Astrocyte (in vitro differentiated cells and primary cell): ENCODE measurements around the gene SDK1.

Experiments used
- EZH2 ChIP-seq: IDR thresholded peaks from 2 replicates; pipeline ENCODE4 v1.6.1; 2012; ENCODE audit warnings: mild to moderate bottlenecking, low read length, inconsistent platforms; ENCODE audit not compliant: insufficient read depth
- TF ChIP-seq, protein P1 (sequence below): IDR thresholded peaks from 2 replicates; pipeline ENCODE4 v1.5.1; 2011; ENCODE audit warnings: low read depth, mild to moderate bottlenecking, inconsistent platforms, low read length, moderate library complexity; ENCODE audit not compliant: insufficient read depth

DNA sequence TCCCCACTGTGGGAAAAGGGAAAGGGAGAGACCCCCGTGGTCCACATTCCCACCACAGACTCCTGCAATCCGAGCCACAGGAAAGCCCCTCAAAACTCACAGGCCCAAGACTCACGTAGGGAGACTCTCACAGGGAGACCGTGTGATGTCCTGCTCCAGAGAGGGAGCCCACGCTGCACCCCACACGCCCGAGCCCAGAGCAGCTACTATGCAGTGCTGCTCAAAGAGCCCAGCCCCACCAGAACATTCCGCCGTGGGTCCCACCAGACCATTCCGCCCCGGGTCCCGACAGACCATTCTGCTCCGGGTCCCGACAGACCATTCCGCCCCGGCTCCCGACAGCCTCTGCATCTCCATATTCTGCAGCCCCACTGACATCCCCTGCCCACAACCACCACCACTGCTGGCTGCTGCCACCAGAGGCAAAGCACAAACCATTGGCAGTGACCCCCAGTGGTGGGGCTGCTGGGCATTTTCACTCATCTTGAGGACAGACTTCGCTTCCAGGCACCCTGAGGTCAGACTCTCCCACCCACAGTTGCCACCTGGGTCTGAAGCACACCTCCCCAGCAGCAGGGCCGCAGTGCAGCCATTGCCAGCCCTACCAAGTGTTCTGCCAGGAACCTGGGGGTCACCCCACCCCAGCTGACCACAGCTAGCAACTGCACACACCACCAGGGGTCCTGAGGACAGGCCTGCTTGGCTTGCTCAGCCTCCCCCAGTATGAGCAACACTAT lies 755.7 kb downstream of the SDK1 start:
- TF ChIP-seq, protein P1, sequence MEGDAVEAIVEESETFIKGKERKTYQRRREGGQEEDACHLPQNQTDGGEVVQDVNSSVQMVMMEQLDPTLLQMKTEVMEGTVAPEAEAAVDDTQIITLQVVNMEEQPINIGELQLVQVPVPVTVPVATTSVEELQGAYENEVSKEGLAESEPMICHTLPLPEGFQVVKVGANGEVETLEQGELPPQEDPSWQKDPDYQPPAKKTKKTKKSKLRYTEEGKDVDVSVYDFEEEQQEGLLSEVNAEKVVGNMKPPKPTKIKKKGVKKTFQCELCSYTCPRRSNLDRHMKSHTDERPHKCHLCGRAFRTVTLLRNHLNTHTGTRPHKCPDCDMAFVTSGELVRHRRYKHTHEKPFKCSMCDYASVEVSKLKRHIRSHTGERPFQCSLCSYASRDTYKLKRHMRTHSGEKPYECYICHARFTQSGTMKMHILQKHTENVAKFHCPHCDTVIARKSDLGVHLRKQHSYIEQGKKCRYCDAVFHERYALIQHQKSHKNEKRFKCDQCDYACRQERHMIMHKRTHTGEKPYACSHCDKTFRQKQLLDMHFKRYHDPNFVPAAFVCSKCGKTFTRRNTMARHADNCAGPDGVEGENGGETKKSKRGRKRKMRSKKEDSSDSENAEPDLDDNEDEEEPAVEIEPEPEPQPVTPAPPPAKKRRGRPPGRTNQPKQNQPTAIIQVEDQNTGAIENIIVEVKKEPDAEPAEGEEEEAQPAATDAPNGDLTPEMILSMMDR, result no peak
- no peak for TF ChIP-seq EZH2
